Mesendoderm (in vitro differentiated cells): Measurements from ENCODE around the gene C11orf54.
A peak's percentile ranks its signal among the peaks of the same experiment; 100 is the strongest.

Experiments used
- DNase-seq: peaks from one replicate; pipeline ENCODE4 v3.0.0; 2013
- H2AK5ac ChIP-seq: 2 replicates; pipeline ENCODE4 v1.6.1; 2013; ENCODE audit warnings: low read length, inconsistent platforms
- H2BK120ac ChIP-seq: 2 replicates; pipeline ENCODE4 v1.6.1; 2013; ENCODE audit warnings: low read depth, mild to moderate bottlenecking, low read length, moderate library complexity, mixed read lengths
- H2BK15ac ChIP-seq: replicated peaks from 2 replicates; pipeline ENCODE4 v1.6.1; 2013; ENCODE audit warnings: low read depth, mild to moderate bottlenecking, moderate library complexity
- H2BK5ac ChIP-seq: 2 replicates; pipeline ENCODE4 v1.6.1; 2013; ENCODE audit warnings: low read length, inconsistent platforms
- H3K18ac ChIP-seq: 2 replicates; pipeline ENCODE4 v1.6.1; 2013; ENCODE audit warnings: mild to moderate bottlenecking, low read length, mixed read lengths
- H3K23ac ChIP-seq: one replicate; pipeline ENCODE4 v1.6.1; 2013; ENCODE audit warnings: low read length
- H3K27ac ChIP-seq: 2 replicates; pipeline ENCODE4 v1.5.1; 2013; ENCODE audit warnings: low read depth, mild to moderate bottlenecking, inconsistent platforms, low read length, moderate library complexity
- H3K27me3 ChIP-seq: 2 replicates; pipeline ENCODE4 v1.6.1; 2013; ENCODE audit warnings: low read length, control low read depth, mild to moderate bottlenecking, inconsistent platforms; ENCODE audit not compliant: insufficient read depth, poor library complexity
- H3K36me3 ChIP-seq: 2 replicates; pipeline ENCODE4 v1.6.1; 2013; ENCODE audit warnings: low read length, inconsistent platforms; ENCODE audit not compliant: control insufficient read depth, insufficient read depth
- H3K4ac ChIP-seq: one replicate; pipeline ENCODE4 v1.6.1; 2013; ENCODE audit warnings: low read depth, mild to moderate bottlenecking, low read length, moderate library complexity
- H3K4me1 ChIP-seq: 2 replicates; pipeline ENCODE4 v1.6.1; 2013; ENCODE audit warnings: low read depth, low read length, inconsistent platforms; ENCODE audit not compliant: control insufficient read depth
- H3K4me2 ChIP-seq: 2 replicates; pipeline ENCODE4 v1.6.1; 2013; ENCODE audit warnings: low read length
- H3K4me3 ChIP-seq: 2 replicates; pipeline ENCODE4 v1.5.1; 2013; ENCODE audit warnings: mild to moderate bottlenecking, low read length
- H3K56ac ChIP-seq: one replicate; pipeline ENCODE4 v1.6.1; 2013; ENCODE audit warnings: low read length
- H3K79me1 ChIP-seq: 2 replicates; pipeline ENCODE4 v1.6.1; 2013; ENCODE audit warnings: low read length, inconsistent platforms
- H3K79me2 ChIP-seq: 2 replicates; pipeline ENCODE4 v1.6.1; 2013; ENCODE audit warnings: mild to moderate bottlenecking, low read length; ENCODE audit not compliant: control insufficient read depth, insufficient read depth
- H3K9ac ChIP-seq: 2 replicates; pipeline ENCODE4 v1.6.1; 2013; ENCODE audit warnings: low read length, inconsistent platforms
- H4K5ac ChIP-seq: one replicate; pipeline ENCODE4 v1.6.1; 2013; ENCODE audit warnings: low read length
- H4K8ac ChIP-seq: one replicate; pipeline ENCODE4 v1.6.1; 2013; ENCODE audit warnings: low read depth, mild to moderate bottlenecking, control low read depth, low read length, moderate library complexity
- WGBS: extraction: QIAGEN DNeasy Blood & Tissue Kit; methylation state at CpG from one replicate; pipeline ENCODE4 v1.1.7; 2013; ENCODE audit warnings: low lambda C conversion rate, missing lambda C conversion rate; ENCODE audit not compliant: insufficient coverage; ENCODE audit errors: extremely low coverage; 5-methylcytosine and 5-hydroxymethylcytosine counted together

Gene C11orf54

GRCh38 chr11:93719310-93719709, 22.2 kb upstream of the C11orf54 start:
- H3K79me2 ChIP-seq = no peaks in the 10 kb centered on the region
- H3K4me3 ChIP-seq = no peak overlapping the region
- H3K79me1 ChIP-seq = no peaks in the 10 kb centered on the region
- no CpG with 5 or more reads among the region's 4 CpGs for WGBS
- no peak overlapping the region for H2AK5ac ChIP-seq
- no peak for DNase-seq
- H3K27me3 ChIP-seq = no peaks in the 10 kb centered on the region
- peaks cover 2% of the 10 kb centered on the region for H3K4me1 ChIP-seq
- no peaks in the 10 kb centered on the region for H3K36me3 ChIP-seq
- H3K4ac ChIP-seq = no peak overlapping the region
- no peak overlapping the region for H4K5ac ChIP-seq
- no peak overlapping the region for H3K4me2 ChIP-seq
- H3K56ac ChIP-seq = no peak overlapping the region
- H3K23ac ChIP-seq = no peak overlapping the region
- no peak overlapping the region for H4K8ac ChIP-seq
- no peak overlapping the region for H2BK15ac ChIP-seq
- no peak overlapping the region for H2BK120ac ChIP-seq
- no peak overlapping the region for H2BK5ac ChIP-seq
- no peak overlapping the region for H3K18ac ChIP-seq
- H3K9ac ChIP-seq = no peak overlapping the region
- no peak overlapping the region for H3K27ac ChIP-seq

GRCh38 chr11:93720522-93720921, 20.9 kb upstream of the C11orf54 start:
- no peak overlapping the region for H3K56ac ChIP-seq
- H3K4me3 ChIP-seq = no peak overlapping the region
- no CpG with 5 or more reads among the region's 7 CpGs for WGBS
- H3K23ac ChIP-seq = no peak overlapping the region
- no peak overlapping the region for H2BK5ac ChIP-seq
- H2AK5ac ChIP-seq = no peak overlapping the region
- no peak overlapping the region for H2BK120ac ChIP-seq
- no peak overlapping the region for H3K9ac ChIP-seq
- no peak overlapping the region for H3K4ac ChIP-seq
- no peaks in the 10 kb centered on the region for H3K27me3 ChIP-seq
- DNase-seq = peak; percentile 44
- H4K8ac ChIP-seq = no peak overlapping the region
- no peak overlapping the region for H3K4me2 ChIP-seq
- no peak overlapping the region for H3K18ac ChIP-seq
- H3K4me1 ChIP-seq = peaks cover 2% of the 10 kb centered on the region
- no peak overlapping the region for H2BK15ac ChIP-seq
- no peak overlapping the region for H4K5ac ChIP-seq
- no peaks in the 10 kb centered on the region for H3K36me3 ChIP-seq
- H3K79me1 ChIP-seq = no peaks in the 10 kb centered on the region
- no peaks in the 10 kb centered on the region for H3K79me2 ChIP-seq
- H3K27ac ChIP-seq = no peak overlapping the region

- no peak for DNase-seq
- H3K4me1 ChIP-seq = no peaks in the 10 kb centered on the region
- H3K9ac ChIP-seq = no peak overlapping the region
- H2BK120ac ChIP-seq = no peak overlapping the region
- no peak overlapping the region for H2AK5ac ChIP-seq
- no peak overlapping the region for H3K56ac ChIP-seq
- H2BK5ac ChIP-seq = no peak overlapping the region
- no peaks in the 10 kb centered on the region for H3K36me3 ChIP-seq
- WGBS = no CpG with 5 or more reads among the region's 1 CpG
- H3K23ac ChIP-seq = no peak overlapping the region
- no peaks in the 10 kb centered on the region for H3K27me3 ChIP-seq
- no peak overlapping the region for H4K5ac ChIP-seq
- no peak overlapping the region for H2BK15ac ChIP-seq
- H3K4me2 ChIP-seq = no peak overlapping the region
- no peak overlapping the region for H3K18ac ChIP-seq
- H3K79me1 ChIP-seq = no peaks in the 10 kb centered on the region
- H3K4me3 ChIP-seq = no peak overlapping the region
- no peak overlapping the region for H3K27ac ChIP-seq
- H3K4ac ChIP-seq = no peak overlapping the region
- no peaks in the 10 kb centered on the region for H3K79me2 ChIP-seq
- no peak overlapping the region for H4K8ac ChIP-seq
Measured at GRCh38 chr11:93724089-93724488, 17.4 kb upstream of the C11orf54 start.

- Histone ChIP-seq H3K27me3 (no peaks in the 10 kb centered on the region), H3K18ac (no peak overlapping the region), H4K5ac (no peak overlapping the region), H2BK15ac (no peak overlapping the region), H3K79me1 (no peaks in the 10 kb centered on the region), H3K9ac (no peak overlapping the region), H3K27ac (no peak overlapping the region), H3K4ac (no peak overlapping the region), H3K23ac (no peak overlapping the region), H4K8ac (no peak overlapping the region), H3K36me3 (peaks cover 2% of the 10 kb centered on the region), H3K4me3 (no peak overlapping the region), H2BK5ac (no peak overlapping the region), H3K79me2 (no peaks in the 10 kb centered on the region), H2AK5ac (no peak overlapping the region), H3K4me1 (no peaks in the 10 kb centered on the region), H3K56ac (no peak overlapping the region), H2BK120ac (no peak overlapping the region), H3K4me2 (no peak overlapping the region)
- WGBS = no CpG with 5 or more reads among the region's 4 CpGs
- DNase-seq = no peak
Measured at GRCh38 chr11:93727985-93728791, 13.3 kb upstream of the C11orf54 start.

- H3K79me1 ChIP-seq = no peaks in the 10 kb centered on the region
- H3K23ac ChIP-seq = no peak overlapping the region
- no peak overlapping the region for H3K27ac ChIP-seq
- H3K4me3 ChIP-seq = no peak overlapping the region
- no peaks in the 10 kb centered on the region for H3K4me1 ChIP-seq
- peaks cover 4% of the 10 kb centered on the region for H3K36me3 ChIP-seq
- no peak overlapping the region for H3K18ac ChIP-seq
- no peaks in the 10 kb centered on the region for H3K27me3 ChIP-seq
- no CpG with 5 or more reads among the region's 2 CpGs for WGBS
- no peak overlapping the region for H3K4me2 ChIP-seq
- no peak overlapping the region for H2BK120ac ChIP-seq
- H2BK5ac ChIP-seq = no peak overlapping the region
- no peak overlapping the region for H4K8ac ChIP-seq
- H2AK5ac ChIP-seq = no peak overlapping the region
- no peak overlapping the region for H3K4ac ChIP-seq
- H4K5ac ChIP-seq = no peak overlapping the region
- no peak overlapping the region for H3K9ac ChIP-seq
- H3K56ac ChIP-seq = no peak overlapping the region
- no peak for DNase-seq
- H2BK15ac ChIP-seq = no peak overlapping the region
- H3K79me2 ChIP-seq = no peaks in the 10 kb centered on the region
Measured at GRCh38 chr11:93728792-93729128, 12.7 kb upstream of the C11orf54 start.

GRCh38 chr11:93729129-93729616, 12.3 kb upstream of the C11orf54 start:
- Histone ChIP-seq H3K79me2 (no peaks in the 10 kb centered on the region), H2BK15ac (no peak overlapping the region), H3K4me3 (no peak overlapping the region), H3K27ac (no peak overlapping the region), H3K4me2 (no peak overlapping the region), H2AK5ac (no peak overlapping the region), H3K4ac (no peak overlapping the region), H2BK5ac (no peak overlapping the region), H3K27me3 (no peaks in the 10 kb centered on the region), H3K9ac (no peak overlapping the region), H3K4me1 (no peaks in the 10 kb centered on the region), H2BK120ac (no peak overlapping the region), H3K18ac (no peak overlapping the region), H4K8ac (no peak overlapping the region), H4K5ac (no peak overlapping the region), H3K56ac (no peak overlapping the region), H3K79me1 (no peaks in the 10 kb centered on the region), H3K36me3 (peaks cover 4% of the 10 kb centered on the region), H3K23ac (no peak overlapping the region)
- DNase-seq = no peak
- no CpG with 5 or more reads among the region's 5 CpGs for WGBS
